ENCODE measurements around the gene UBASH3A.

UBASH3A gene

GRCh38 chr21:42390193-42390592 lies 13.5 kb upstream of the UBASH3A start:
- no peak for TF ChIP-seq CTCF (IDR thresholded peaks at IDR 0.05; ENCODE audit: borderline replicate concordance, insufficient read depth, low read depth, low read length)
- H3K4me3 ChIP-seq (ENCODE audit: low read depth, low read length) = no peak overlapping the region

- no peak overlapping the region for H3K4me3 ChIP-seq (ENCODE audit: low read depth, low read length)
- TF ChIP-seq CTCF (IDR thresholded peaks at IDR 0.05; ENCODE audit: borderline replicate concordance, insufficient read depth, low read depth, low read length) = no peak
Measured at GRCh38 chr21:42390696-42391095, 13.0 kb upstream of the UBASH3A start.

- TF ChIP-seq CTCF (IDR thresholded peaks at IDR 0.05; ENCODE audit: borderline replicate concordance, insufficient read depth, low read depth, low read length) = no peak
- no peak overlapping the region for H3K4me3 ChIP-seq (ENCODE audit: low read depth, low read length)
Measured at GRCh38 chr21:42391297-42391696, 12.4 kb upstream of the UBASH3A start.

GRCh38 chr21:42392731-42393442 lies 10.8 kb upstream of the UBASH3A start:
- no peak overlapping the region for H3K4me3 ChIP-seq (ENCODE audit: low read depth, low read length)
- no peak for TF ChIP-seq CTCF (IDR thresholded peaks at IDR 0.05; ENCODE audit: borderline replicate concordance, insufficient read depth, low read depth, low read length)

GRCh38 chr21:42393443-42393950 lies 10.2 kb upstream of the UBASH3A start:
- no peak for TF ChIP-seq CTCF (IDR thresholded peaks at IDR 0.05; ENCODE audit: borderline replicate concordance, insufficient read depth, low read depth, low read length)
- H3K4me3 ChIP-seq (ENCODE audit: low read depth, low read length) = no peak overlapping the region

GRCh38 chr21:42395302-42395701 lies 8.4 kb upstream of the UBASH3A start:
- no peak overlapping the region for H3K4me3 ChIP-seq (ENCODE audit: low read depth, low read length)

More at GRCh38 chr21:42395302-42395701, 8.4 kb upstream of the UBASH3A start:
- no peak for TF ChIP-seq CTCF (IDR thresholded peaks at IDR 0.05; ENCODE audit: borderline replicate concordance, insufficient read depth, low read depth, low read length)
